Astrocyte (in vitro differentiated cells and primary cell): ENCODE results near the gene ZMIZ1.

ENCODE experiments used
- EZH2 ChIP-seq: IDR thresholded peaks from 2 replicates; pipeline ENCODE4 v1.6.1; 2012; ENCODE audit warnings: mild to moderate bottlenecking, low read length, inconsistent platforms; ENCODE audit not compliant: insufficient read depth
- TF ChIP-seq, protein P1 (sequence below): IDR thresholded peaks from 2 replicates; pipeline ENCODE4 v1.5.1; 2011; ENCODE audit warnings: low read depth, mild to moderate bottlenecking, inconsistent platforms, low read length, moderate library complexity; ENCODE audit not compliant: insufficient read depth

DNA sequence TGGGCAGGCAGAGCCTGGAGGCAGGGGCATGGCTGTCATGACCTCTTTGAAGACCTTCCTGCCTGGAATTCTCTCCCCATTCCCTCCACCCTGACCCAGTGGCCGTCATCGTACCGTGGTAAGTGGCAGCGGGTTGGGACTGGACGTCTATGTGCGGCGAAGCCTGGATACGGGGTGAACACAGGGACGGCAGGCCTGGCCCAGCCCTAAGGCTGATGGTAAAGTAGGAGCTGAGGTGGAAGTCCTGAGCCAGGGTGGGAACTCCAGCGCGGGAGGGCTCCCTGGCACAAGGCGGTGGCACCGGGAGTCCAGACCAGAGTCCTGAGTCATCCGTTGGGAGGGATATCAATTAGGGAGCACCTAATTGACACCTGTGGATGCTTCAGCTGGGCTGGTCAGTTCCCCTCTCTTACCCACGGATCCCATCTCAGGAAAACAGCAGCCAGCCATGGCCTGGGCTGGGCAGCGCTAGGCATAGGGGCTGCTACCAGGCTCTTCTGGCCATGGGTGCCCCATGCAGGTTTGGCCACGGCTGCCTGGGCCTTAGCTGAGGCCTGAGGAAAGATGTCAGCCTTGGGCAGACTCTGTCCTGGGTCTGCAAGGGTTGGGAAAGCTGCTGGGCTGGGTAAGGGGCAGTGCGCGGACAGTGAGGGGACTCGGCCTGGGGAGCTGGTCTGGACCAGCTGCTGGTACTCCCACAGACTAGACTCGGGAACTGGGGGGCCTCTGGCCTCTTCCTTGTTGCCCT lies 281.8 kb downstream of the ZMIZ1 start:
- TF ChIP-seq, protein P1, sequence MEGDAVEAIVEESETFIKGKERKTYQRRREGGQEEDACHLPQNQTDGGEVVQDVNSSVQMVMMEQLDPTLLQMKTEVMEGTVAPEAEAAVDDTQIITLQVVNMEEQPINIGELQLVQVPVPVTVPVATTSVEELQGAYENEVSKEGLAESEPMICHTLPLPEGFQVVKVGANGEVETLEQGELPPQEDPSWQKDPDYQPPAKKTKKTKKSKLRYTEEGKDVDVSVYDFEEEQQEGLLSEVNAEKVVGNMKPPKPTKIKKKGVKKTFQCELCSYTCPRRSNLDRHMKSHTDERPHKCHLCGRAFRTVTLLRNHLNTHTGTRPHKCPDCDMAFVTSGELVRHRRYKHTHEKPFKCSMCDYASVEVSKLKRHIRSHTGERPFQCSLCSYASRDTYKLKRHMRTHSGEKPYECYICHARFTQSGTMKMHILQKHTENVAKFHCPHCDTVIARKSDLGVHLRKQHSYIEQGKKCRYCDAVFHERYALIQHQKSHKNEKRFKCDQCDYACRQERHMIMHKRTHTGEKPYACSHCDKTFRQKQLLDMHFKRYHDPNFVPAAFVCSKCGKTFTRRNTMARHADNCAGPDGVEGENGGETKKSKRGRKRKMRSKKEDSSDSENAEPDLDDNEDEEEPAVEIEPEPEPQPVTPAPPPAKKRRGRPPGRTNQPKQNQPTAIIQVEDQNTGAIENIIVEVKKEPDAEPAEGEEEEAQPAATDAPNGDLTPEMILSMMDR = no peak
- TF ChIP-seq EZH2 = no peak
